GM19025 (cell line): Measurements from ENCODE around the gene SMTNL2.
"Not testable (repeated sequence)": the region's sequence is repeated elsewhere in the genome, so short reads cannot be mapped to it uniquely, and the experiment has no call there.

ENCODE experiments used
- ATAC-seq: cut with Tn5 transposase; IDR thresholded peaks from one replicate; pipeline ENCODE4 v1.9.1; 2021; ENCODE audit warnings: mild to moderate bottlenecking, low read depth, moderate library complexity; ENCODE audit not compliant: unreplicated experiment

Gene SMTNL2

DNA sequence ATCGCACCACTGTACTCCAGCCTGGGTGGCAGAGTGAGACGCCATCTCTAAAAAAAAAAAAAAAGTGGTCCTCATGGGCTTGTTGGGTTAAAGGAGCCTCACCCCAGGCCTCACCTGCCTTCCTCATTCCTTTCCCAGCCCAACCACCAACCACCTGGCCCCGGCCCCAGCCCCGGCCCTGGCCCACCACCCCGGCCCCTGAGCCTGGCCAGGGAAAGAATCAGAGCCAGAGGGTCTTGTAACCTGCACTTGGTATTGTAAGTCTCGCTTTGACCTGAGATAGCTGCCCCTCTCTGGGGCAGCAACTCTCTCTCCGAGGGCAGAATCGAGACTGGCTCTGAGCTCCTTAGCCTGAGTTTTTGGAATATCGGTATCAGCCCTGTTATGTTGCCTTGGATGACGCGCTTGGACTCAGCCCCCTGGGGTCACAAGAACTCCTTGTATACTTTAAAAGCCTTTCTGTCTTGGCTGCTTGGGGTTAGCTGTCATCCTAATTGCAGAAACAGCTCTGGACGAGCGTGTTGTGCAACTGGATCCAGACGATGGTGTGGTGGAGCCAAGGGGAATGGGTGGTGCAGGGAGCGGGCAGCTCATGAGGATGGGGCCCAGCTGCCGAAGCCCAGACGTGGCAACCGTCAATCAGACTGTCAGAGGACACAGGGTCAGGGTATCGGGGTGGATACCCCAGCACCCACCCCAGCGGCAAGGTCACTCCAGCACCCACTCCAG is 14.6 kb downstream of the SMTNL2 start:
- ATAC-seq = no peak

DNA sequence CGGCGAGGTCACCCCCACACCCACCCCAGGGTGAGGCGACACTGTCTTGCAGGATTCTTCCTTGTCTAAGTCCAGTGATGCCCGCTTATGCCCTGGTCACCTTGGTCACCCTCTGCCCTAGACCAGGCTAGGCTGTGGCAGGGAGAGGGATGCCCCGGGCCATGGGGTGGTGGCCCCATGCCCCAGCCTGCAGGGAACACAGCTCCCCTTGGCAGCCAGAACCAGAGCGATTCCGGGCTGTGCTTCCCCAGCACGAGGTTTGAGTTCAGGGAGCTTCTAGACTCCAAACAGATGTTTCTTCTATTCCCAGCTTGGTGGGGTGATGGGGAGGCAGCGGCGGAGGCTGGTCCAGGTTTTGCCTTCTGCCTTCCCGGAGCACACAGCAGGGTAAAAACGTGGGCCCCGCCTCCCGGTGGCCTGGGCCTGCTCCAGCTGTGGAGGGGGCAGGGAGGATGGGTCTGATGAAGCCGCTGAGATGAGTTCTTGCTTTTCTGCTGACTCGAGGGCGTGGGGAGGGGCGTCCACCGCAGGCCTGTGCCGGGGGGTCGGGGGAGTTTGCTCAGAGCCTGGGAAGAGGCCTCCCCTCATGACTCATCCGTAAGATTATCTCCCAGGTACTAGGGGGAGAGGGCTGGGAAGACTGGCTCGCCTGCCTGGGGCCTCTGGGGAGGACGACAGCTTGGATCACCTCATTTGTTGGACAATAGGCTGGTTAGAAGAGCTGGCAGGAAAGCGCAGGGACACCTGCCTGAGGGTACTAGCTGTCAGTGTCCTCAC is 15.4 kb downstream of the SMTNL2 start:
- no peak for ATAC-seq

DNA sequence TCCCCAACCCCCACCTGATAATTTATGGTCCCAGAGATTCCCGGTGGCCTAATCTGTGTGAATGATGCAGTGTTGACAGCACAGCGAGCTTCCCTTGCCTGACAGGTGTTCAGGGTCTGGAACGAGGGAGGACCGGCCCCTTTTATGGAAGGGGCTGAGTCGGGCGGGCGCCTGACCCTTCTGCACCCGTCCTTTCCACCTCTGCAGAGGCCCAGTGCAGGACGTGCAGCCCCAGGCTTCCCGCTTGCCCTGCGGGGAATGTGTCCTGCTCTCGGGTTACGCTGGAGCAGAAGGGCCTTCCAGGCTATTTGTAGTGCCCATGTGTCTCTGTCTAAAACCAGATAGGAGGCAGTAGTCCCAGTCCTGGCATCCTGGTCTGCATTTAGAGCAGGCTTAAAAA is 16.2 kb downstream of the SMTNL2 start:
- no peak for ATAC-seq

DNA sequence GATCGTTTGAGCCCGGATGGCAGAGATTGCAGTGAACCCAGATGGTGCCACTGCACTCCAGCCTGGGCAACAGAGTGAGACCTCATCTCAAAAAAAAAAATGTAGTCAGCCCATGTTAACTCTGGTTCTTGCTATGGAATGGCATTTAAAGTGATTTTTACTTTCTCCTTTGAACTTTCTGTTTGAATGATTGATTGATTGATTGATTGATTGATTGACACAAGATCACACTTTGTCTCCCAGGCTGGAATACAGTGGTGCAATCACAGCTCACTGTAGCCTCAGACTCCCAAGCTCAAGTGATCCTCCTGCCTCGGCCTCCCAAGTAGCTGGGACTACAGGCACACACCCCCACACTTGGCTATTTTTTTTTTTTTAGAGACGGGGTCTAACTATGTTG is 17.0 kb downstream of the SMTNL2 start:
- no peak for ATAC-seq

DNA sequence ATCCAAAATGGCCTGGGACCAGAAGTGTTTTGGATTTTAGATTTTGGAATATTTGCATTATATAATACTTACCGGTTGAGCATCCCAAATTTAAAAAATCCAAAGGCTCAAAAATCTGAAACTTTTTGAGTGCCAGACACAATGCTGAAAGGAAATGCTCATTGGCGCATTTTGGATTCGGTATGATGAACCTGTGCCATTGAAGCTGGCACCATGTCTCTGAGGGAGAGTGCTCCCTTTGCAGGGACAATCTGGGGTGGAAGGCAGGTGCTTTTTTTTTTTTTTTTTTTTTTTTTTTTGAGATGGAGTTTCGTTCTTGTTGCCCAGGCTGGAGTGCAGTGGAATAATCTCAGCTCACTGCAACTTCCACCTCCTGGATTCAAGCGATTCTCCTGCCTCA is 17.7 kb downstream of the SMTNL2 start:
- ATAC-seq = no peak

DNA sequence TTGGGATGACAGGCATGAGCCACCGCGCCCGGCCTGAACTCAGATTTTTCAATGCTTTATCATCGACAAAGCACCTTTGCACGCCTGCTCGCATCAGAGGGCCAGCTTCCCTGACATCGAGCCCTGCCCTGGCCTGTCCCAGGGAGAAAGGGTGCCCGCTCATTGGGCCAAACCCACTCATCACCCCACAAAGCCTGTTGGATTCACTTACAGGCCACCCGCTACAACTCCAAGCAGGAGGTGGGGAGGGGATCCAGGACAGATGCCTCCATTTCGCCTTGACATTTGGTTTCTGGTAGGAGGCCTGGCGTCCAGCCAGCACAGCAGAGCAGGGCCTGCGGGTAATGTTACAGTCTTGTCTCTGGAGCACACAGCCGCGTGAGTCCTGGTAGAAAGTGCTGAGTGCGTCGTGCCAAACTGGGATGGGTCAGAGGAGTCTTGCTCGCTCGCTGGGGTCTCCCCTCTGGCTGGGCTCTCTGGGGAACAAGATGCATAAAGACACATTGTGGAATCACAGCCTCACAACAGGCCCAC is 19.8 kb downstream of the SMTNL2 start:
- ATAC-seq = no peak

DNA sequence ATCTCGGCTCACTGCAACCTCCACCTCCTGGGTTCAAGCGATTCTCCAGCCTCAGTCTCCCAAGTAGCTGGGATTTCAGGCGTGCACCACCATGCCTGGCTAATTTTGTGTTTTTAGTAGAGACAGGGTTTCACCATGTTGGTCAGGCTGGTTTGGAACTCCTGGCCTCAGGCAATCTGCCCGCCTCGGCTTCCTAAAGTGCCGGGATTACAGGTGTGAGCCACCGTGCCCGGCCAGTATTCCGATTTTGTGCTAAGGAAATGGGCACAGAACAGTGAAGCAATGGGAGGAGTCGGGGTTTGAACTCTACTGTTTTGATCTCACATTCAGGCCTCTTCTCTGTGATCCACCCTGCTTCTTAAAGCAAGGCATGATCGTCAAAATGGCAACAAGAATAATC is 20.4 kb downstream of the SMTNL2 start:
- not testable (repeated sequence) for ATAC-seq

DNA sequence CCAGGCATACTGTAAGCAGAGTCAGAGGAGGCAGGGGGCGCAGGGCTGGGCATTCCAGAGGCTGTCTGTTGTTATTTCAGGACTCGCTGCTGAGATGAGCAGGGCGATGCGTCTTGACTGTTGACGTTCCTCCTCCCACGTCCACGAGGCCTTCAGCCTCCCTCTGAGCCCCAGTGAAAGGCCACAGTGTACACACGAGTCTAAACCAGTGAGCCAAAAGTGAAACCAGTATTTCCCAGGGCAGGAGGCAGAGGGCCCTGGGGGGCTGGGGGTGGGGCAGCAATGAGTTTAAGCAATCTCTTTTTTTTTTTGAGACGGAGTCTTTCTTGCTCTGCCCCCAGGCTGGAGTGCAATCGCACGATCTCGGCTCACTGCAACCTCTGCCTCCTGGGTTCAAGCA is 21.5 kb downstream of the SMTNL2 start:
- no peak for ATAC-seq

DNA sequence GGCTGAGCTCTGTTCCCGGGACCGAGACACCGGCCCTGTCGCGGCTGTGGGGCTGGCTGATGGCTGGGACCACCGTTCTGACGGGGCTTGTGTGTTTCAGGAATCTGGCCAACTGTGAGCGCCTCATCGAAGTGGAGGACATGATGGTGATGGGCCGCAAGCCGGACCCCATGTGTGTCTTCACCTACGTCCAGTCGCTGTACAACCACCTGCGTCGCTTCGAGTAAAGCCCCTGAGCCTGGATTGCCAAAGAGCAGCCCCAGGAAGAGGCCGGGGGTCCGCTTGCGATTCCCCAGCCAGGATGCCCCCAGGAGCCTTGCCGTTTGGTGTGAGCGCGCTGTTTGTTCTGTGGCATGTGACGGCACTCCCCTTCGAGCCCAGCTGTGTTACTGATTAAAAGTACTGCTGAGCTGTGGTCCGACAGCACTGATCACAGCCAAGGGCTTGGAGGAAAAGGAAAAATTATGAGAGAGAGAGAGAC is 23.0 kb downstream of the SMTNL2 start:
- no peak for ATAC-seq

DNA sequence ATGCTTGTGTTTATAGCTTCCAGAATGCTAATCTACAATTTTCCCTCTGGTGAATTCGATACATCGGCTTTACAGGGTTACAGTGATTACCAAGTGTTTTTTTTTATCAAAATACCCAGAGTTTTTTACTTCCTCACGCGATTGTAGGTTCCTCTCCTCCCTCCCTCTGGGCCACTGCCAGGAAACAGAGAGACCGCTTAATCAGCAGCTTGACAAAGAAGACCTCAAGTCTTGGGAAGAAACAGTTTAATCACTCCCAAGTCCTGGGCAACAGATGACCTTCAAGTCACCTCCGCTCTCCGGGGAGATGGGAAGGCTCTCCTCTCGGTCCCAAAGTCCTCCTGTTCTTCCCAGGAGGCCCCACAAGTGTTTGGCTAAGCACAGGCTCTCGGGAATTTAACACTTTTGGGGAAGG is 23.5 kb downstream of the SMTNL2 start:
- ATAC-seq = no peak

DNA sequence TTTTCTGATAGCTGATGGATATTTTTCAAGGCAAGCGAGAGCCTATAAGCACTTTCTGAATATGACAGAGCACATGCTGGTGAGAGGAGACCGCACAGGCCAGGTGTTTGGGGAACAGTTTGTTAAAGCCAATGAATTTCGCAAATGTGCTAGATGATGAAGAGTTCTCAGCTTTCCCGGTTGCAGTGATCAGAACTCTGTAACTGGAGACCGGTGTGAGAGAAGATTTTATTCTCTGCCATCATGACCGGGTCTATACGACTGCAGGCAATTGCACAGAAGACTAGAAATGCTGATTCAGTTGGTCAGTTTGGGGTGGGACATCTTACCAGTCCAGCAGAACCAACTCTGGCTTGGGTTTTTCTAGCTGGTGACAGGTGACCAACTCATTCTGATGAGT is 25.4 kb downstream of the SMTNL2 start:
- ATAC-seq = no peak

DNA sequence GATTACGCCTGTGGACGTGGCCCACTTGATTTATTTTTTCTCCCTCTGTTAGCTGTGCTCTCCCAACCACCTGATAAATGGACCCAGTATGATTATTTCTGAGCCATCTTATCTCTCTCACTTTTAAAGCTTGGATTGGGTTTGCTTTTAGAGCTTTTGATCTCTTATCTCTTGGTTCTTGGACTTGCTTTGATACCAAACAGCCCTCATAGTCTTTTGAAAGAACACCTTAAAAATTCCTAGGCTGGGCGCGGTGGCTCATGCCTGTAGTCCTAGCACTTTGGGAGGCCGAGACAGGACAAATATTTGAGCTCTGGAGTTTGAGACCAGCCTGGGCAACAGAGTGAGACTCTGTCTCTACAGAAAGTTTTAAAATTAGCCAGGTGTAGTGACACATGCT is 25.8 kb downstream of the SMTNL2 start:
- no peak for ATAC-seq

DNA sequence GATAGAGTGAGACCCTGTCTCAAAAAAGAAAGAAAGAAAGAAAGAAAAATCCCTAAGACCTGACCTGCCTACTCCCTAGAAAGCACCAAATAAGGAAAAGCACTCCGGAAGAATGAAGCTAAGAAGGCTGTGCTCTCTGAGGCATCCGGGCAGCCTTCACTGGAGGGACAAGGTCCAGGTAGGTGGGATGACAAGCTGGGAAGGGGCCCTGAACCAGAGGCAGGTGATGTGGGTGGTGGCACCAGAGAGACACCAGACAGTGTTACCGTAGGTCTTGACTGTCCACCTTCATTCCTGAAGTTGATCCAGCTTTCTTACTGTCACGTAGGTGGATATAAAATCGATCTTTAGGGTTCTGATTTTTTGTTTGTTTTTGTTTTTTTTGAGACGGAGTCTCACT is 26.3 kb downstream of the SMTNL2 start:
- no peak for ATAC-seq

DNA sequence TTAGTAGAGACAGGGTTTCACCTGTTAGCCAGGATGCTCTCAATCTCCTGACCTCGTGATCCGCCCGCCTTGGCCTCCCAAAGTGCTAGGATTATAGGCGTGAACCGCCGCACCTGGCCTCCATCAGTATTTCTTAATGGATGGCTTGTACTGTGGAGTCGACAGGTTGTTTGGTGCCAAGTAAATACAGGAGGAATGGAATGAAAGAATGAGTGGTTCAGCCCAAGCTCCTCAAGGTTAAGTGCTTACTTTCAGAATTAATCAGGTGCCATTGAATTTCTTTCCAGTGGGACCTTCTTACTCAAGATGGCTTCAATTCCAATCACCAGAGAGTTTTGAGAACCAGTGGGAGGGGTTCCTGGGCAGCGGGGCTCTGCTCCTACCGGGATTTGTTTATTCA is 32.1 kb downstream of the SMTNL2 start:
- ATAC-seq = no peak

DNA sequence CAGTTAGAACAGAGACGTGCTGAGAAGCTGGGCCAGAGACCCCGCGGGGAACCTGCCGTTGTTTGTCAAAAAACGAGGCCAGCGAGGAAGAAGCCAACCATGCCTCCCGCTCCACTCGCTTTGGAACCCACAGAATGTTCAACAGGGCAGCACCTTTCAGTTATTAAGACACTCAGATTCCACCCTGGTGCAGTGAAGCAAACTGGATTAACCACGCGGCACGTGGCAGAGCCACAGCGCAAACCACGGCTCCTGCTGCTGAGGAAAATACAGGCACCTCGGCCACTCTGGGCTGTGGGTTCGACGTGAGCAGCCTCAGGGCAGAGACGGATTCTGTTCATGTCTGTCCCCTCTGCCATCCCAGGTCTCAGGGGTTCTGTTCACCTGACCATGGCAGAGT is 32.8 kb downstream of the SMTNL2 start:
- ATAC-seq = no peak

DNA sequence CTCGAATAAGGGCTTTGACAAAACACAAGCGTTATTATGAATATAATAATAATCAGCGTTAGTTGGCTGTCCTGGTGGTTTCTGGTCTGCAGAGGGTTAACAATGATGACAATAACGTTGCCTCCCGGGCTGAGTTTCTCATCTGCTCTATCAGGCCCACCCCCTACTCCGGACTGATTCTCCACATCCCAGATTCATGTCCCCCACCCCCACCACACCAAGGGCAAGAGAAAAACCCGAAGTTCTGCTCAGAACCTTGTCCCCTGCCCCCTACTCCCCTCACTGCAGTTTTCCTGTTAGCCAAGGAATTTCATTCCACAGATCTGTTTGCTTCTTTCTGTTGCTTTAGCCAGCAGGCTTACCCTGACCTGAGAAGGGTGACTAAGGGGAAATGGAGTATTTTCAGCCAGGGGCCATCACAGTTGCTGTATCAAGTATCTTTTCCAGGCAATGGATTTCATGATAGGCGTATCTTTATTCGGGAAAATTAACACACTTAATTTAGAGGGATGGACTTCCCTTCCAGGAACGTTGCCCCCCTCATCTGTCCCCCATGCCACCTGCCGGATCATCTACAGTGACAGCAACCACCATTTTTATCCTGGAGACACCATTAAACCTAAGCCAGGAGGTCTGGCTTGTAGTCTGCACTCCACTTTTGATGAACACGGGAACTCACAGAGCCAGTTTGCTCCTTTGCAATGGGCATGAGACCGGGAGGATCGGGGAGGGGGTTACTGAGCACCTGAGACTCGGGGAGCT is 33.4 kb downstream of the SMTNL2 start:
- ATAC-seq = no peak

DNA sequence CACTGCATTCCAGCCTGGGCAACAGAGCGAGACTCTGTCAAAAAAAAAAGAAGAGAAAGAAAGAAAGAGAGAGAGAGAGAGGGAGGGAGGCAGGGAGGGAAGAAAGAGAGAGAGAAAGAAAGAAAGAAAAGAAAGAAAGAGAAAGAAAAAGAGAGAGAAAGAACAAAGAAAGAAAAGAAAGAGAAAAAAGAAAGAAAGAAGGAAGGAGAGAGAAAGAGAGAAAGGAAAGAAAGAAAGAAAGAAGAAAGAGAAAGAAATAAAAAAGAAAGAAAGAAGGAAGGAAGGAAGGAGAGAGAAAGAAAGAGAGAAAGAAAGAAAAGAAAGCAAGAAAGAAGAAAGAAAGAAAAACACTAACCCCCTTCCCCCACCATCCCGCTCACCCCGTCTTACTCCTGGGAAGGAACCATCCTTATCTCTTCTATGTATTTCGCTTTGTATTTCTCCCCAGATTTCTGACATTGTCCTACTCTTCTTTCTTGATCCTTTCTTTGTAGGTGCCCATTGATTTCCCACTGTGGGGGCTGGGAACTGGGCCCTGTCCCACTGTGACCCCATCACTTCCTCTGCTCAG is 36.3 kb downstream of the SMTNL2 start:
- ATAC-seq = no peak

DNA sequence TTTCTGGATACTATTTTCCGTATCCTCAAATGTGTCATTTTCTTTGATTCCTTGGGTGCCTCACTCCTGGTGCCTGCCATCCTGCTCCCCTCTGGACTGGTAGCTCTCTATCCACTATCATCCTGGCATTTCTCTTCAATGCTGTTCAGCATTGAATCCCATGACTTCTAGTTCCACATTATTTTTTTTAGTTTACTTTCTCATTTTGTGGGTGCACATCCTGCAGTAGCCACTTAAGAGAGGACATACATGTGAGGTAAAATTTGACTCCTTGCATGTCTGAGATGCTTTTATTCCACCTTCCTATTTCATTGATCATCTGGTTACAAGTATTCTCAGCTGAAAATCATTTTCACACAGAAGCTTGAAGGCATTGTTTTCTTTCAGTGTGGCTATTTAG is 38.0 kb downstream of the SMTNL2 start:
- no peak for ATAC-seq

DNA sequence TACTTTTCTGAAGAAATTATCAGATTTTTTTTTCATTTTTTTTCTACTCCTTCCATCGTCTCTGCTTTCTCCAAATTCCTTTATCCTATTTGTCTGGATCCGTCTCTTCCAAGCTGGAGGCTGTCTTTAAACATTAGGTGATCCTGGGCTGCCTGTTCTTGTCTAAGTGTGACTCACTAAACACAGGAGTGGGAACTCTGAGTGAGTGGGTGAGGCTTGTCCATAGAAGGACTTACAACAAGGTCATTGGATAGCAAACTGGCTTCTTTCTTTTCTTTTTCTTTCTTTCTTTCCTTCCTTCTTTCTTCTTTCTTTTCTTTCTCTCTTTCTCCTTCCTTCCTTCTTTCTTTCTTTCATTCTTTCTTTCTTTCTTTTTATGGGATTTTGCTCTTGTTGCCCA is 38.9 kb downstream of the SMTNL2 start:
- no peak for ATAC-seq

DNA sequence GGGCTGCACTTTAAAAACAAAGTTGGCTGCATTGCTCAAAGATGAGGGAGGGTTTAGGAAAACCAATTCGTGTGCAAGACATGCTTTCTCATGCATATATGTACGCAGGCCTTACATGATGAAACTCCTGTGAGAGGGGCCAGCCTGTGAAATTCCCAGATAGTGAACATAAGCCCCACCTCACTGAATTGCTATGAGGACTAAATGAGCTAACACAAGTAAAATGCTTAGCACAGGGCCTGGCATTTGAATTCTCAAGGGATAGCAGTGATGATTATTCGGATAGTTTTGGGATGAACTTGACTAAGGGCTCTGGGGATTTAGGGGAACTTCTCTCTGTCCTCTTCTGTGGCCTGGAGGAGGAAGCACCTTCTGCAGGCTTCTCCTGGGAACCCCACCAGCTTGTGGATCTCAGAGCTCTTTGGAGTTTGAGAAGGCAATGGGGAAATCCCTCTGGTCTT is 40.2 kb downstream of the SMTNL2 start:
- ATAC-seq = not testable (repeated sequence)
